Measurements from ENCODE around the gene TMTC2.

The TMTC2 gene

DNA sequence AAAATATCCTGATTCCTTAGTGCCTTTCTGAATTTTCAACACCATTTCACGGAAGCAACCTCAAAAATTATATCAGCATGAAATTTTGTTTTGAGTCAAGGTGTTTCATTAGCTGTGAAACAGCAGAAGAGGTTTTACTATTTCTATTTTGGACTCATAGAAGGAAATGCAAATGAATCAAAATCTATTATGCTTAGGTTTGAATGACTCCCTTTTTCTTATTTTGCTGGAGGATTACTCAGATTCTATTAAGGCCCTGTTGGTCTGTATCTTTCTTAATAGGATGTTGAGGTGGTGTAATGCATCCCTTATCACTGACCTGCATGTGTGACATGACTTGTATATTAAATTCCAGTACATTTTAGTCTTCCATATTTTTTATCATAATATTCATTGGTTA, 165.8 kb downstream of the TMTC2 start:
- DNase-seq: no peak

DNA sequence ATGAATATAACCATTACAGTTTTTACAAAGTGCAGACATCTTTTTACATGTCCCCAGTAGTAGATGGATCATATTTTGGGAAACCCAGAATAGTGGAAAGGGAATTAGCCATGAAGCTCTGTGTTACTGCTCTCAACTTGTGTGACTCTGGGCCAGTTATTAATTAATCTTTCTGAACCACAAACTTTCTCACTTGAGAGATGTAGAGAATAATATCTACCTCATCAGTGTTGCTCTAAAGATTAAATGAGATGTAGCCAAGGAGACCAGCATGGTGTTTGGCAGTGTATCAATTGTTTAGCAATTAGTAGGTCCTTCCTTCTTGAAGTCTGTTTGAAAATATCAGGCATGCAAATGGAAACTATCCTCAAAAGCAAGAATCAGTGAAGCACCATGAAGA, 169.2 kb downstream of the TMTC2 start:
- DNase-seq: no peak

- DNase-seq: no peak
Measured at GRCh38 chr12:82857276-82857675, 170.6 kb downstream of the TMTC2 start.

DNA sequence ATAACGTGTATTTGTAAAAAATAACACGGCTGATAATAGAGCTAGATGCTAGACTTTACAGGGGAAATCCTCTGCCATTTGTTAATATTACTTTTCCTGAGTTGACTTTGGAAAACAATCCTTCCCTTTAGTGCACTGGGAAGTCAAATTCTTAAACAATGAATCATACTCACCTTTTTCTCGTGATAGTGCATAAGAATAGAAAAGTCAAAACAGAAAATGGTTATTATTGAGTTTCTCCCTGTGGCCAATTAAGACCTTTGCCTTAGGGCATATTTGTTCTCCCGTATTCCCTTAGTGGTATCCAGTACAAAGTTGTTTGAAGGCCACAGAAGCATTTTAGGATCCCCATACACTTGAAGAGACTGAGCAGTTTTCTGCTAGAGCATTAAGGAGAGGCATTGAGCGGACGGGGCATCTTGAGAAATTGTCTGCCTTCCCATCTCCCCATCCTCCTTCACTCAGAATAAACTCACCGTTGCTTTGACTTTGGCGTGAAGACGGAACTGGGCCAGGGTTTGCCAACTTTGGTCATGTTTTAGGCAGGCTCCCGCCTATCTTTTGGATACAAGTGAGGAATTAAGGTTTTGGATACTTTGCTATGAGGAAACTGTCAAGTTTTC, 171.3 kb downstream of the TMTC2 start:
- DNase-seq: no peak

DNA sequence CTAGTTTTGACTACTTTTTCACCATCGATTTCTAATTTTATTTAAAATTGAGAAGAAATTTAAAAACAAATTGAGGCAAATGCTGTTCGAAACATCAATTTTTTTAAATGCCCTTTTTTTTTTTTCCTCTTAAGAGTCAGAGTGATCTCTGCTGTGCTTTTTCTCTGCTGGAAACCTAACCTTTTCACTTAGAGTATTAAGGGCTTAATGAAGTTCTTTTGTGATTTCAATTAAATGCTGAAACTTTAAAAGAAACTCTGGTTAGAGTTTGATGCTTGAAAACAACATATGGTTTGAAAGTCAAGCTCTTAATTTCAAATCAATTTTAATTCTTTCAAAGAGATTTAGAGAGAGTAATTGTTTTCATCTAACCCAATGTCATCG, 171.8 kb downstream of the TMTC2 start:
- no peak for DNase-seq

DNA sequence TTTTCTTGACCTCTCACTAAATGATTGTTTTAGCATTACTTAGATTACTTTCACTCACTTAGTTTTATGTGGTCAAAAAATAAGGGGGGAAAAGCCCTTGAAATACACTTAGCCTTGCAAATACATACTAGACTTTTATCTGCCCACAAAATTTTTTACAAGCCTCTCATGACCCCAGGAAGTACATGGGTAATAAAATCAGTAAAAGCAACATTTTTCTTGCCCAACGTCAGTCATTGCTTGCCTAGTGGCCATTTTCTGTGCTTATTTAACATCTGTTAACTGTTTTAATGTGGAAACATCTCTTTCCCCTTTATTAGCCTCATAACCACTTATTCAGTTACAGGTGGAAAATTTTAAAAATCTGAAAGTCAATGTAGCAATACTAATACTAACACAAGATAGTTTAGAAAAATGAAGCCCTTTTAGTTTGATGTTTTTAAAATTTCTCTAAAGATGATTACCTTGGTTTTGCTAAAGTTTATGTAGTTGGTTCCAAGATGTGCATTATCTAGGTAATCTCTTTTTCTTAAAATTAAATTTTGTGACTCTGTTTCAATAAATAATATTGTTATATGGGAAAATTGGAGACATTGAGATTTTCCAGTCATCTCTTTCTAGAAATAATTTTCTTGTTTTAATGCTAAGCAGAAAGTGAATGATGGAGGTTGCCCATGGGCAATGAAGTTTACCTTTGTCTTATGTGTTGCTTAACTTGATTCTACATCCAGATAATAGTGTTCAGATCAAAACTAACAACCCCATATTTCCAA, 175.5 kb downstream of the TMTC2 start:
- DNase-seq: no peak

DNA sequence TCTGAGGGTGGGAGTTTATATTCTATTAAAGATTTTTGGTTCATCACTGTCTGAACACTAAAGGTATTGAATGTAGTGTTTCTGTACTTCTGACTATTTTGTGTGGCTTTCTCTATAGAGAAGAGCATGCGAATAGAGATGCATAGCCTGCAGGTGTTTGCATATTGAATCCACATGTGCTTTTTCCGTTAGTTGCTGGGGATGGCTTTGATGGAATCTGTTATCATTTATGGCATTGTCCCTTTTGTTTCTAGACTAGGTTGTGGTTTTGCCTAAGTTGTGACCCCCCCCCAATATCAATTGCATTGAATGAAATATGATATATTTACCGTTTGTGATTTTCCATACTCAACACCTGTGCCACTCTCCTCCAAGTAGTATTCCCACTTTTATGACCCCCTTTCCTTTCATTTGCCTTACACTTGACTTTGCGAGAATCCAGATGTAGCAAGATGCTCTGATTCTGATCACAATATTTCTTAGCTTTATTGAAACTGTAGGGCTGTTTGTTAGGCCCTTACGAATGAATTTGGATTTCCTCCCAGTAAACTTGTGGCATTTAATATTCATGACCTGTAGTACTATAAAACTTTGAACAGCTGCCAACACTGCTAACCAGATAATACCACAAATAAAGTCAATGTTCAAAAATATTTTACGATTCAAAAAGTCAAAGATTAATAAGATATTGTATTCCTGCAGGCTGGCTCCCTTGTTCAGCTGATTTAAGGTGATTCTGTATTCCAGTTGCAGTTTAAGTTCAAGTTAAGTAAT, 176.4 kb downstream of the TMTC2 start:
- DNase-seq: no peak

DNA sequence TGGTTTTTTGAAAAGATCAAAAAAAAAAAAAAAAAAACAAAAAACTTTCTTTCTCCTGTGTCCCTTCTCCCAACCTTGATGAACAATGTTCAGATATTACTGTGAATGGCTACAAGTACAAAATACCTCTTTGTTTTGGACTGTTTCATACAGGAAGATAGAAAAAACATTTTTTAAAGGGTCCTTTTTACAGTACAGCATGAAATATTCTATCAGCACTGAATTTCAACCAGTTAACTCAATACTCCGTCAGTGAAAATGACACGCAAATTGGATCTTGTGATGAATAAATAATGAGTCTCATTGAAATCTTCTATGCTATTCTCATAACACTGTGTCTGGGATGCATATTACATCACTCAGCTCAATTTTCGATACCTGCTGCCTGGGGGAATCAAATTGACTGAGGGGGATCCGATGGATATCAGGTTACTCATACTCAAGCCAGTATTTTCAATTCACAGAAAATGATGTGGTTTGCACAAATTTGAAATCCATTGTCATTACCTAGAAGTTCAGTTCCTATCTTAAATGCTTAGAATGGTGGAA, 179.6 kb downstream of the TMTC2 start:
- DNase-seq: no peak

DNA sequence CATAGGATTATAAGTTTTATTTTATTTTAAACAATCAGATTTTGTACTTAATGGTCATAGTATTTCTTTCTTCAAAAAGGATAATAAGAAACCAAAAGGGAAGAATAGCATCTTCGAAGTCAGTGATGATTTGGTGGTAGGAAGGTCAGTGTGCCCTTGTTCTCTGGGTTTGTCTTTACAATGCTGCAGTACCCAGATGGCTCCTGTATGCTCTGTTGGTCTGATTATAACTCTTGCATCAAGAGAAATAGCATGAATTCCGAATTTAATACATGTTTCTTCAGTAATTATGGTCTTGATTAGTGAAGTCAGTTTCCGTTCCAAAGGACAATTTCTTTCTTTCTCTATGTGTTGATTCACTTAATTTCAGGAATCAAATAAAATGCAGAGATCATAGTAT, 180.2 kb downstream of the TMTC2 start:
- no peak for DNase-seq

GRCh38 chr12:82867762-82868500, 181.2 kb downstream of the TMTC2 start:
- no peak for DNase-seq

GRCh38 chr12:82870771-82871377, 184.2 kb downstream of the TMTC2 start:
- no peak for DNase-seq

DNA sequence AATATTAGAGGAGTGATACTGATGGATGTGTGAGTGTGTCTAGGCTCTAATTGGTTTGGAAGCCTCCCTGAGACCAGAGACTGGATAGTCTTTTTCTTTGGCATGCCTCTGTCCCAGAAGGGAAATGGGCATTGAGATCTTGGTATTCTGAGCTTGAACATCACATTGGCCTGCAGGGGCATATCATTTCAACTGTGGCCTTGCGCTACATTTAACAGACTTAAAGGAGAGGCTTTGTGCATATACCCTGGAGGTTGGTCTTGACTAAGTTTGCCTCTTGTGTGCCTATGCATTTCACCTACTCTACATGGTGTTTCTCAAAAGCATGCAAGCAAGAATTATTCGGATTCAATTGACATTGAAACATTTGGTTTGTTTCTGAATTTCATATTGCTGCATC, 185.4 kb downstream of the TMTC2 start:
- no peak for DNase-seq

DNA sequence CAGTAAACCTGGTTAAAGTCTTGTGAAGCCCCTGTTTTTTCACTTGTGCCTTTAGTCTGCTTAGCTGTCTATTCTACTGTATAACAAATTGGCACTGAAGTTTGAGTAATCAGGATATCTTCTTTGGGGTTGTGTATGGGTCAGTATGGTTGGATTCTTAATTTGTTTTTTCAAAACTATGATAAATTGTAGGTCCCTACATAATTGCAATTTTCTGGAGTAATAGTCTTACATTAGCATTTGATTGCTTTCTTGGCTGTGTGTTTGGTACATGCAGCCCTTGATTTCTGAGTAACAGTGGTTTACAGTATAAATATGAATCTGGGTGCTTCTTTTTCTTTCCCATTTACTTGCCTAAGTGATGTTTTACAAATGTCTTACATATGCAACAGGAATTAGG, 186.6 kb downstream of the TMTC2 start:
- DNase-seq: no peak

GRCh38 chr12:82873951-82874350, 187.2 kb downstream of the TMTC2 start:
- DNase-seq: no peak

GRCh38 chr12:82874945-82875344, 188.2 kb downstream of the TMTC2 start:
- DNase-seq: no peak

DNA sequence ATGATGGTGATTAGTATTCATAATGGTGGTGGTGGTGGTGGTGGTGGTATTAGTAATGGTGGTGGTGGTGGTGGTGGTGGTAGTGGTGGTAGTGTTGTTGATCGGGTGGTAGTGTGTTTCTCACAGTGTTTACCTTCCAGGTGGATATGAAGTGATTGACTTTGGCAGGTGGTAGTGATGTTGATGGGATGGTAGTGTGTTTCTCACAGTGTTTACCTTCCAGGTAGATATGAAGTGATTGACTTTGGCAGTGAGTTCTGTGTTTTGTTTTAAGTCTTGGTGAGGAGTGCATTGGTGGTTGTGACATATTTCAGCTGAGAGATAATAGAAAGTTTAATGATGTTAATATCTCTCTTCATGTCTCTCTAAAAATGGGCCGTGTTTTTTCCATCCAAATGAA, 189.4 kb downstream of the TMTC2 start:
- DNase-seq: no peak

- DNase-seq: no peak
Measured at GRCh38 chr12:82877963-82878362, 191.3 kb downstream of the TMTC2 start.

- no peak for DNase-seq
Measured at GRCh38 chr12:82880442-82880901, 193.8 kb downstream of the TMTC2 start.

- no peak for DNase-seq
Measured at GRCh38 chr12:82883394-82884355, 197.0 kb downstream of the TMTC2 start.

DNA sequence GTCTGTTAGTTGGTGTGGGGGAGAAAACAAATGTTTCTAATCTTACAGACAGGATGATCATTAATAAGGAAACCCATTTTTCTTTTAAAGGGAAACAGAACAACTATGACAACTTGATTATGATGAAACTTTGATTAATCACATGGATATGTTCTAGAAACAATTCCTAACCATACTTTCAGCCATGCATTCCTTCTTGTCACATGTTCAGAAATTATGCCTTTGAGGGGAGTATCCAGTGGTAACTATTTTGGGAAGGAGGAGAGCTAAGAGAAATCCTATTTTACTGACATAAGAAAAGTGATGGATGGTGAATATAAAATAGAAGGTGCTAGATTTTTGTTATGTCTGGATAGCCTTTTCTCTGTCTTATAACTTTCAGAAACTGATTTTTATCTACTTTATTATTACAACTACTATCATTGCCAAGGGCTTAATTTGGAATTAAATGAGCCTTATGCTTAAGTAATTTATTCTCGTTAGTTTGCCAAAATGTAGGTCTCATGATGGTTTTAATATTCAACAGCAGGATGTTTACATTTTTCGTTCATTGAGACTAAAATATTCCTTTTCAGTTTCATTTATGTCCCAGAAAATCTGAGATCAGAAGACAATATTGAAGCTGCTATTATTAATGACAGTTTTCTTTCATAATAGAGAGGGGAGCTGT, 200.1 kb downstream of the TMTC2 start:
- DNase-seq: no peak

GRCh38 chr12:82893896-82894295, 207.2 kb downstream of the TMTC2 start:
- no peak for DNase-seq
